H4 (cell line): ENCODE data around the gene OPA1. TPM values are rescaled to one million over a fixed set of nuclear protein-coding genes. Genes with fewer than 3 reads are reported as not detected.
"Not testable (repeated sequence)": the region's sequence is repeated elsewhere in the genome, so short reads cannot be mapped to it uniquely, and the experiment has no call there.

Experiments used
- DNase-seq: peaks from one replicate; pipeline ENCODE4 v3.0.0-alpha.2; 2015; ENCODE audit warnings: low spot score
- total RNA-seq: library from RNA; depleted of rRNA; stranded (reverse); fragments of >200 nt; shearing (Covaris generic); gene quantifications from 2 replicates; pipeline ENCODE4 v1.2.3, GENCODE V29; 2014

OPA1 gene
- total RNA-seq, 1 experiment from 2014 or later = 53.6 TPM

GRCh38 chr3:193589129-193589528 is 3.9 kb upstream of the OPA1 start:
- no peak for DNase-seq

GRCh38 chr3:193589616-193590015 is 3.4 kb upstream of the OPA1 start:
- no peak for DNase-seq

GRCh38 chr3:193590088-193590856 is 2.7 kb upstream of the OPA1 start:
- peak; percentile 92 for DNase-seq

GRCh38 chr3:193593668-193594030 is 641 bp downstream of the OPA1 start:
- no peak for DNase-seq

- DNase-seq = no peak
These were observed 2.1 kb downstream of the OPA1 start for GRCh38 chr3:193594946-193595689.

GRCh38 chr3:193595939-193596487 is 3.0 kb downstream of the OPA1 start:
- DNase-seq = no peak

GRCh38 chr3:193598202-193598601 is 5.2 kb downstream of the OPA1 start:
- no peak for DNase-seq

- no peak for DNase-seq
These were observed 6.4 kb downstream of the OPA1 start for GRCh38 chr3:193599393-193599792.

GRCh38 chr3:193605876-193606275 is 12.9 kb downstream of the OPA1 start:
- DNase-seq = peak; percentile 64

- DNase-seq = not testable (repeated sequence)
These were observed 13.9 kb downstream of the OPA1 start for GRCh38 chr3:193606892-193607291.

GRCh38 chr3:193610516-193610915 is 17.5 kb downstream of the OPA1 start:
- DNase-seq = not testable (repeated sequence)

GRCh38 chr3:193614430-193614829 is 21.4 kb downstream of the OPA1 start:
- no peak for DNase-seq

GRCh38 chr3:193617628-193618027 is 24.6 kb downstream of the OPA1 start:
- DNase-seq = no peak

- no peak for DNase-seq
These were observed 27.0 kb downstream of the OPA1 start for GRCh38 chr3:193620057-193620456.

- DNase-seq = peak; percentile 23
These were observed 27.6 kb downstream of the OPA1 start for GRCh38 chr3:193620650-193621049.

- no peak for DNase-seq
These were observed 28.1 kb downstream of the OPA1 start for GRCh38 chr3:193621127-193621526.

GRCh38 chr3:193630005-193630404 is 37.0 kb downstream of the OPA1 start:
- DNase-seq = no peak

GRCh38 chr3:193637831-193638230 is 44.8 kb downstream of the OPA1 start:
- no peak for DNase-seq

- no peak for DNase-seq
These were observed 45.8 kb downstream of the OPA1 start for GRCh38 chr3:193638833-193639232.

- no peak for DNase-seq
These were observed 47.2 kb downstream of the OPA1 start for GRCh38 chr3:193640165-193640715.

- DNase-seq = no peak
These were observed 47.9 kb downstream of the OPA1 start for GRCh38 chr3:193640728-193641439.

GRCh38 chr3:193641440-193641775 is 48.4 kb downstream of the OPA1 start:
- DNase-seq = no peak
